Endothelial cell of umbilical vein (primary cell): Measurements from ENCODE around the gene SUSD5. TPM values are rescaled to one million over a fixed set of nuclear protein-coding genes. Genes with fewer than 3 reads are reported as not detected.

Experiments used
- BruUV-seq: library from RNA; stranded (reverse); fragments of 400-500 nt; replicated peaks from 2 replicates; lab custom pipeline; 2021; lab: Mats Ljungman, UMichigan
- CTCF ChIA-PET: fragments of 300-600, 350-600 bp; sonication (Branson Sonifier 250); formaldehyde crosslinking; loops from one replicate; lab custom pipeline; 2021; ENCODE audit warnings: antibody characterized with exemption, inconsistent platforms; lab: Charles Lee
- POLR2A ChIA-PET: fragments of 300-600, 350-600 bp; sonication (Branson Sonifier 250); formaldehyde crosslinking; loops from one replicate; lab custom pipeline; 2021; ENCODE audit warnings: antibody characterized with exemption, inconsistent platforms; lab: Charles Lee
- DNase-seq: peaks from one replicate; pipeline ENCODE4 v3.0.0-alpha.2; 2011; ENCODE audit warnings: low read depth, low spot score
- FAIRE-seq: peaks from 2 replicates; lab custom pipeline; 2011; peaks lifted over from hg19 to GRCh38; lab: Jason Lieb, UNC
- H2AFZ ChIP-seq: 2 replicates; pipeline ENCODE4 v1.6.0; 2012; ENCODE audit warnings: low read depth, low read length, control low read depth, inconsistent platforms
- H3K27ac ChIP-seq: 2 replicates; pipeline ENCODE4 v1.5.1; 2011; ENCODE audit warnings: low read depth, mild to moderate bottlenecking, control low read depth, low read length, moderate library complexity; ENCODE audit not compliant: insufficient read depth
- H3K27me3 ChIP-seq, 2 experiments: 2 replicates each; pipeline versions ENCODE4 v1.6.0 to v1.6.1; 2011; ENCODE audit warnings: low read length in 2 of 2, mixed read lengths in 1 of 2; ENCODE audit not compliant: control insufficient read depth in 2 of 2, insufficient read depth in 2 of 2
- H3K36me3 ChIP-seq, 2 experiments: 2 replicates in 1 of 2; 3 replicates in 1 of 2; pipeline ENCODE4 v1.5.1; 2011; ENCODE audit warnings: low read length in 2 of 2, mild to moderate bottlenecking in 1 of 2, moderate library complexity in 1 of 2; ENCODE audit not compliant: control insufficient read depth in 2 of 2, insufficient read depth in 2 of 2; ENCODE audit errors: extremely low read depth in 1 of 2
- H3K4me1 ChIP-seq: 3 replicates; pipeline ENCODE4 v1.5.1; 2011; ENCODE audit warnings: mild to moderate bottlenecking, low read length; ENCODE audit not compliant: control insufficient read depth, insufficient read depth; ENCODE audit errors: extremely low read depth
- H3K4me2 ChIP-seq: 2 replicates; pipeline ENCODE4 v1.6.1; 2011; ENCODE audit warnings: low read length, control low read depth, mixed read lengths; ENCODE audit not compliant: insufficient read depth
- H3K4me3 ChIP-seq, 3 experiments: fragments of 200-600 bp in 1 of 3; sonication (generic), shearing (Covaris generic) in 1 of 3; replicated peaks in 1 of 3; 2 replicates each; pipeline ENCODE4 v1.5.1; 2011 to 2016; ENCODE audit warnings: control low read depth in 3 of 3, low read length in 3 of 3, mild to moderate bottlenecking in 2 of 3, inconsistent platforms in 1 of 3, low read depth in 1 of 3, moderate library complexity in 1 of 3; ENCODE audit not compliant: insufficient read depth in 1 of 3
- H3K79me2 ChIP-seq: 2 replicates; pipeline ENCODE4 v1.6.0; 2012; ENCODE audit warnings: low read length, inconsistent platforms; ENCODE audit not compliant: control insufficient read depth, insufficient read depth
- H3K9ac ChIP-seq: replicated peaks from 2 replicates; pipeline ENCODE3; 2011; ENCODE audit warnings: low read length, control low read depth; ENCODE audit not compliant: insufficient read depth; ENCODE audit errors: extremely low read depth
- H3K9me1 ChIP-seq: replicated peaks from 3 replicates; pipeline ENCODE4 v1.6.0; 2011; ENCODE audit warnings: mild to moderate bottlenecking, low read length; ENCODE audit not compliant: control insufficient read depth, insufficient read depth; ENCODE audit errors: extremely low read depth
- H3K9me3 ChIP-seq: replicated peaks from 2 replicates; pipeline ENCODE4 v1.5.1; 2012; ENCODE audit warnings: low read length, inconsistent platforms; ENCODE audit not compliant: control insufficient read depth, insufficient read depth
- H4K20me1 ChIP-seq: replicated peaks from 2 replicates; pipeline ENCODE3; 2011; ENCODE audit warnings: mild to moderate bottlenecking, low read length; ENCODE audit not compliant: control insufficient read depth, insufficient read depth; ENCODE audit errors: extremely low read depth
- EZH2 ChIP-seq: IDR thresholded peaks from 2 replicates; pipeline ENCODE4 v1.6.1; 2012; ENCODE audit warnings: borderline replicate concordance, low read depth, mild to moderate bottlenecking, moderate library complexity, low read length, inconsistent platforms; ENCODE audit not compliant: severe bottlenecking
- FOS ChIP-seq: IDR thresholded peaks from 2 replicates; pipeline ENCODE4 v1.6.1; 2011; ENCODE audit warnings: mild to moderate bottlenecking, low read length, moderate library complexity, borderline replicate concordance; ENCODE audit not compliant: insufficient read depth
- GATA2 ChIP-seq: IDR thresholded peaks from 2 replicates; pipeline ENCODE4 v1.7.0; 2011; ENCODE audit warnings: low read depth, mild to moderate bottlenecking, moderate library complexity, mixed read lengths, low read length; ENCODE audit not compliant: insufficient read length, insufficient read depth
- JUN ChIP-seq: IDR thresholded peaks from 2 replicates; pipeline ENCODE4 v1.6.1; 2011; ENCODE audit warnings: borderline replicate concordance, low read depth; ENCODE audit not compliant: insufficient read length, insufficient read depth
- MYC ChIP-seq: IDR thresholded peaks from one replicate; pipeline ENCODE4 v1.6.1; 2011; ENCODE audit warnings: mild to moderate bottlenecking, low read depth, low read length
- POLR2A ChIP-seq: IDR thresholded peaks from 2 replicates; pipeline ENCODE4 v1.6.1; 2012; ENCODE audit warnings: low read depth, mild to moderate bottlenecking, control low read depth, low read length
- POLR2AphosphoS5 ChIP-seq: IDR thresholded peaks from 2 replicates; pipeline ENCODE4 v1.6.1; 2012; ENCODE audit warnings: low read depth, mild to moderate bottlenecking, control low read depth, low read length, moderate library complexity; ENCODE audit not compliant: insufficient read depth
- dilution Hi-C: fragments of 300-500 bp; cut with MboI; formaldehyde crosslinking; loops from one replicate; pipeline ENCODE4 v1.15.0; 2019; ENCODE audit warnings: low sequenced_read_pairs; ENCODE audit not compliant: extremely low pct_ligation_motif_present
- intact Hi-C: fragments of 100-400 bp; cut with micrococcal nuclease; formaldehyde crosslinking; loops from one replicate; pipeline ENCODE4 v1.10.0; 2022
- polyA plus RNA-seq, 4 experiments: library from polyadenylated mRNA; depleted of rRNA in 3 of 4; stranded (reverse) in 3 of 4; unstranded in 1 of 4; fragments of >200 nt; gene quantifications; 2 replicates each; pipeline versions ENCODE4 v1.2.1 to v1.2.3, GENCODE V29; 2011 to 2012; ENCODE audit warnings: missing spikeins in 1 of 4
- total RNA-seq: library from RNA; stranded (reverse); gene quantifications from 2 replicates; pipeline ENCODE4 v1.2.3, GENCODE V29; 2021
- TF ChIP-seq, protein P1 (sequence below), 2 donors: IDR thresholded peaks; 1 replicate in 1 of 2; 2 replicates in 1 of 2; pipeline ENCODE4 v1.5.1; 2011; ENCODE audit warnings: low read length in 2 of 2, mild to moderate bottlenecking in 2 of 2, moderate library complexity in 2 of 2, control low read depth in 1 of 2, inconsistent platforms in 1 of 2, low read depth in 1 of 2; ENCODE audit not compliant: insufficient read depth in 1 of 2; ENCODE audit errors: extremely low read depth in 1 of 2
- TF ChIP-seq, protein P2 (sequence below): IDR thresholded peaks from 2 replicates; pipeline ENCODE4 v1.6.1; 2011; ENCODE audit not compliant: insufficient read depth, insufficient read length

SUSD5 gene
- total and polyA plus RNA-seq, 2 donors (not counting 3 experiments of a cell fraction or from before 2014, with no cell fraction given): 7.7 to 18.8 TPM

DNA sequence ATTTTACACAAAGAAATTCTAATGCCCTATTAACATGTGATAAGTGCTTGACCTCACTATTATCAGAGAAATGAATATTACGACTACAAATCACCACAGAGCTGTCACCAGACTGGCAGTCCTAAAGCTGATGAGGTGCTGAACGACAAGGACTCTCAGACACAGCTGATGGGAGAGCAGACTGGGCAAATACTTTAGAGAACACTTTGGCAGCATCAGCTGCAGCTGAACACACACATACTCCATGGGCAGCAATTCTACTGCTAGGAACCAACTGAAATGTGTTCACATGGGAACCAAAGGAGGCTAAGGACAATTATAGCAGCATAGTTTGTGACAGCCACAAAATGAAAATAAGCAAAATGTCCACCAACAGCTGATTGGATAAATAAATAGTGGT, 45.5 kb downstream of the SUSD5 start:
- Histone ChIP-seq H3K79me2 (no peaks in the 10 kb centered on the region), H3K27me3 (no peaks in the 10 kb centered on the region), H2AFZ (no peak overlapping the region), H3K9me1 (no peaks in the 10 kb centered on the region), H3K4me3 (no peak overlapping the region), H4K20me1 (no peaks in the 10 kb centered on the region), H3K9me3 (no peaks in the 10 kb centered on the region), H3K36me3 (peaks cover 0 to 1% of the 10 kb centered on the region in 2 experiments), H3K4me2 (no peak overlapping the region), H3K4me1 (no peaks in the 10 kb centered on the region), H3K27ac (no peak overlapping the region), H3K9ac (no peak overlapping the region)
- dilution Hi-C loops (no loop called here), intact Hi-C loops (no loop called here)
- DNase-seq (no peak), FAIRE-seq (no peak)
- BruUV-seq: no TSS peak
- no peak for TF ChIP-seq EZH2
- no peak for TF ChIP-seq MYC
- TF ChIP-seq GATA2: no peak
- TF ChIP-seq JUN: no peak
- TF ChIP-seq, protein P1, sequence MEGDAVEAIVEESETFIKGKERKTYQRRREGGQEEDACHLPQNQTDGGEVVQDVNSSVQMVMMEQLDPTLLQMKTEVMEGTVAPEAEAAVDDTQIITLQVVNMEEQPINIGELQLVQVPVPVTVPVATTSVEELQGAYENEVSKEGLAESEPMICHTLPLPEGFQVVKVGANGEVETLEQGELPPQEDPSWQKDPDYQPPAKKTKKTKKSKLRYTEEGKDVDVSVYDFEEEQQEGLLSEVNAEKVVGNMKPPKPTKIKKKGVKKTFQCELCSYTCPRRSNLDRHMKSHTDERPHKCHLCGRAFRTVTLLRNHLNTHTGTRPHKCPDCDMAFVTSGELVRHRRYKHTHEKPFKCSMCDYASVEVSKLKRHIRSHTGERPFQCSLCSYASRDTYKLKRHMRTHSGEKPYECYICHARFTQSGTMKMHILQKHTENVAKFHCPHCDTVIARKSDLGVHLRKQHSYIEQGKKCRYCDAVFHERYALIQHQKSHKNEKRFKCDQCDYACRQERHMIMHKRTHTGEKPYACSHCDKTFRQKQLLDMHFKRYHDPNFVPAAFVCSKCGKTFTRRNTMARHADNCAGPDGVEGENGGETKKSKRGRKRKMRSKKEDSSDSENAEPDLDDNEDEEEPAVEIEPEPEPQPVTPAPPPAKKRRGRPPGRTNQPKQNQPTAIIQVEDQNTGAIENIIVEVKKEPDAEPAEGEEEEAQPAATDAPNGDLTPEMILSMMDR (IDR thresholded peaks at IDR 0.05; ENCODE audit: extremely low read depth in 1 of 2, insufficient read depth in 1 of 2, low read depth in 1 of 2, low read length in 2 of 2): no peak
- no peak for TF ChIP-seq POLR2A
- no peak for TF ChIP-seq POLR2AphosphoS5
- TF ChIP-seq, protein P2, sequence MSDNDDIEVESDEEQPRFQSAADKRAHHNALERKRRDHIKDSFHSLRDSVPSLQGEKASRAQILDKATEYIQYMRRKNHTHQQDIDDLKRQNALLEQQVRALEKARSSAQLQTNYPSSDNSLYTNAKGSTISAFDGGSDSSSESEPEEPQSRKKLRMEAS: no peak
- TF ChIP-seq FOS: no peak
- POLR2A ChIA-PET: no interaction called here
- CTCF ChIA-PET: interaction anchor here (2.6 kb wide), 1 partner anchor 199 kb away, joined by 14 read pairs; no protein-coding TSS in a partner anchor
